Sigmoid colon (tissue), 7 donors: ENCODE data around the gene DDX20. TPM values are rescaled to one million over a fixed set of nuclear protein-coding genes. Genes with fewer than 3 reads are reported as not detected.

Experiments used
- DNase-seq: peaks from one replicate; pipeline ENCODE4 v3.0.0-alpha.2; 2019
- H3K27ac ChIP-seq, 4 donors: fragments of 200-600 bp; sonication (generic); one replicate each; pipeline ENCODE4 v1.5.1; 2016 to 2019; ENCODE audit warnings: mild to moderate bottlenecking in 1 of 4
- H3K27me3 ChIP-seq, 3 donors: fragments of 200-600 bp; sonication (generic); one replicate each; pipeline ENCODE4 v1.5.1; 2019; ENCODE audit warnings: mild to moderate bottlenecking in 1 of 3
- H3K36me3 ChIP-seq, 4 donors: fragments of 200-600 bp; sonication (generic); one replicate each; pipeline ENCODE4 v1.5.1; 2016 to 2019
- H3K4me1 ChIP-seq, 4 donors: fragments of 200-600 bp; sonication (generic); one replicate each; pipeline ENCODE4 v1.5.1; 2017 to 2019
- H3K4me3 ChIP-seq, 4 donors: fragments of 200-600 bp; sonication (generic); one replicate each; pipeline ENCODE4 v1.5.1; 2017 to 2019; ENCODE audit warnings: mild to moderate bottlenecking in 2 of 4, moderate library complexity in 1 of 4
- H3K9me3 ChIP-seq, 4 donors: fragments of 200-600 bp in 3 of 4; sonication (generic) in 3 of 4; one replicate each; pipeline versions ENCODE4 v1.5.1 to v1.6.1; 2013 to 2019
- CTCF ChIP-seq, 4 experiments: fragments of 450-650 bp in 3 of 4; fragments of 200-600 bp in 1 of 4; IDR thresholded peaks; one replicate each; pipeline ENCODE4 v1.5.1; 2016 to 2019; ENCODE audit warnings: antibody characterized with exemption in 4 of 4, mild to moderate bottlenecking in 3 of 4, moderate library complexity in 2 of 4
- EP300 ChIP-seq, 4 donors: sonication (generic); formaldehyde crosslinking; IDR thresholded peaks; one replicate each; pipeline ENCODE4 v1.6.1; 2017; ENCODE audit warnings: antibody characterized with exemption in 4 of 4
- POLR2A ChIP-seq, 2 donors: fragments of 450-650 bp; IDR thresholded peaks; one replicate each; pipeline ENCODE4 v1.6.1; 2016; ENCODE audit warnings: antibody characterized with exemption in 2 of 2, mild to moderate bottlenecking in 2 of 2, moderate library complexity in 2 of 2
- POLR2AphosphoS5 ChIP-seq, 4 donors: sonication (generic); formaldehyde crosslinking; IDR thresholded peaks; one replicate each; pipeline ENCODE4 v1.6.1; 2017; ENCODE audit warnings: antibody characterized with exemption in 4 of 4
- WGBS, 2 donors: extraction: QIAGEN DNeasy Blood & Tissue Kit; methylation state at CpG; one replicate each; pipeline ENCODE4 v1.1.7; 2013; 5-methylcytosine and 5-hydroxymethylcytosine counted together
- intact Hi-C: fragments of 100-400 bp; cut with DNase I; formaldehyde crosslinking; loops from one replicate; pipeline ENCODE4 v1.15.1; 2023
- polyA plus RNA-seq, 3 donors: library from polyadenylated mRNA; stranded (reverse); fragments of 200-250 nt; gene quantifications; one replicate each; pipeline ENCODE4 v1.2.3, GENCODE V29; 2013
- total RNA-seq, 4 donors: library from RNA; depleted of rRNA; stranded (reverse); fragments of >200 nt; gene quantifications; one replicate each; pipeline ENCODE4 v1.1.0, GENCODE V29; 2016
- donor health status: healthy with polysubstance abuse.
- donor health status: Bipolar disorder and iron deficiency.
- donor health status: healthy.

Gene DDX20
- total and polyA plus RNA-seq, 7 donors = 2.3 to 30.9 (median 18.7) TPM

DNA sequence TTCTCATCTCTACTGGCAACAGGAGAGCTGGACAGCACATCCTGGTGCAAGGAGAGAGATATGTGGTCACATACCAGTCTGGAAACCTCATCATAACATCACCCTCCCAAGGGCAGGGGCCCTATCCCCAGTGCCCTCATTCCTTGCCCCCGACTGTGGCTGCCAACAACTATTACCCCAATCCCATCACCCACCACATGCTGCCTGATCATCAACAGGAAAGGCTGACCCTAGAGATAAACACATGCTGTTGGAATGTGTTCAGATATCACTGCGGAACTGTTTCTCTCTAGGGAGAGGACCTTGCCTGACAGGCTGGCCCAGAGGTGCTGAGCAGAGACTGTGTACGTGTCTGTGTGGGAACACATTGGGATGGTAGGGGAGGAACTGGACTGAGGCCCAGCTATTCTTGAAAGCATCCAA is 12.0 kb upstream of the DDX20 start:
- no peaks in the 10 kb centered on the region for H3K36me3 ChIP-seq
- H3K4me1 ChIP-seq = peaks cover 0 to 51% (median 32%) of the 10 kb centered on the region in 4 donors
- no peaks in the 10 kb centered on the region for H3K27me3 ChIP-seq
- H3K4me3 ChIP-seq = no peak overlapping the region
- 76 to 80% methylated on average over 3 of the region's 3 CpGs for WGBS, 2 donors
- DNase-seq = no peak
- H3K9me3 ChIP-seq = no peaks in the 10 kb centered on the region
- intact Hi-C loops = no loop called here
- no peak for TF ChIP-seq EP300 (IDR thresholded peaks at IDR 0.05)
- TF ChIP-seq CTCF (IDR thresholded peaks at IDR 0.05) = no peak
- no peak for TF ChIP-seq POLR2AphosphoS5 (IDR thresholded peaks at IDR 0.05)
- no peak for TF ChIP-seq POLR2A (IDR thresholded peaks at IDR 0.05)
- peak overlapping the region in 2 of 4 donors; percentile 24 to 33 for H3K27ac ChIP-seq

DNA sequence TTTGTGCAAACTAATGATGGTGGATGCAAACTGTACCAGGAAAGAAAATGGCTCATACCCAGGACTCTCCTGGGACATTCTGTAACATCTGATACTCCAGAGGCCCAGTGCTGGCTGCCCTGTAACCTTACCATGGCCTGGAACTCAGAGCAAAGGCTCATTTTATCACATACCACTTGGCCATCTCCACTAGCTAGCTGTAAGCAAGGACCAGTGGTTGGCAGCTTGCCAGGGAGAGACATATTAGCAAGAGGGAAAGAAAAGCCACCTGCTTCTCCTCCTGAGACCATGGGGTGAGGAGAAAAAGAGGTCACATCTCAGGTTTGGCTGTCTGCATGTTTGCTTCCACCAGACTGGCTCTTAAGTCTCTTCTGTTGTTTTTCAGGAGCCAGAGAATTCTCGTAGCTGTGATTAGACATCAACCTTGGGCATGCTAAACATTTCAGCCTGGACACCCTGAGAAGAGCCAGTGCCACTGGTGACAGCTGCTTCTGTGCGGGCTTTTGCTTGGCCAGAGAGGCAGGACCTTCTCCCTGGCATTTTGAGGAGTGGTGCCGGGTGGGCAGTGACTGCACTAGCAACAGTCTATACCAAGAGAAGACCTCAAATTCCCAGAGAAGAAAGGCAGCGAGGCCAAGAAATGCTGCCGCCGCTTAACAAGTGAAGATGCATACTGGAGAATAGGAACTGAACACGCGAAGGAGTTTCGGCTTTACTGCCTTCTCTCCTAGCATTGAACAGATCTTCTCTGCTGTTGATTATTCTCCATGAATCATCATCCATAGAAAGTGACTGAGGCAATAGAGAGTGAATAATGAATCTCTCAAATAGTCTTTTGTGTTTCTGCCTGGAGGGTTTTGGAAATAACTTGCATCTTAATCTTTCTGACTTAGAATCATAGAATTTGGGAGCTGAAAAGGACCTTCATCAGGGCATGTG is 9.8 kb upstream of the DDX20 start:
- H3K27me3 ChIP-seq = no peaks in the 10 kb centered on the region
- H3K4me3 ChIP-seq = no peak overlapping the region
- no peaks in the 10 kb centered on the region for H3K9me3 ChIP-seq
- no peaks in the 10 kb centered on the region for H3K36me3 ChIP-seq
- TF ChIP-seq CTCF (IDR thresholded peaks at IDR 0.05) = no peak
- TF ChIP-seq EP300 (IDR thresholded peaks at IDR 0.05) = no peak
- TF ChIP-seq POLR2A (IDR thresholded peaks at IDR 0.05) = no peak
- peak in 3 of 4 donors; percentile 35 to 76 (median 74) for TF ChIP-seq POLR2AphosphoS5 (IDR thresholded peaks at IDR 0.05)
- DNase-seq = peak; percentile 81
- H3K27ac ChIP-seq = peak overlapping the region in 3 of 4 donors; percentile 61 to 77 (median 75)
- H3K4me1 ChIP-seq = peaks cover 0 to 57% (median 32%) of the 10 kb centered on the region in 4 donors
- intact Hi-C loops = loop anchor here (5.0 kb wide), 1 partner anchor 134 kb away; no protein-coding TSS in a partner anchor
- WGBS, 2 donors = 91 to 95% methylated on average over 9 of the region's 9 CpGs

DNA sequence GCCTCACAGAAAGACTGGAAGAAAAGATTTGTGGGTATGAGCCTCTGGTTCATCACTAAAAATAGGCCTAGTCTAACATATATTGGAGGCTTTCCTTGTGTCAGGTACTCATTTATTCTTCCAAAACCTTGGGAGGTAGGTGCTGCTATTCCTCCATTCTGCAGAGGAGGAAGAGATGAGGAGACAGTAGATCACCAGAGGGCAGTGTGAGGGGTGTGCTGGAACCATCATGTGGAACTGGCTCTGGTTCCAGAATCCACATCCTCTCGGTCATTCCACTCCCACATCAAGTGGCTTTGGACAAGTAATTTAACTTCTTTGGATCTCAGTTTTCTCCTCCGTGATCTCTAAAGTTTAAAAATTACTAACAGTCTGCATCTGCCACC is 9.1 kb upstream of the DDX20 start:
- Histone ChIP-seq H3K4me3 (no peak overlapping the region), H3K36me3 (no peaks in the 10 kb centered on the region), H3K9me3 (no peaks in the 10 kb centered on the region), H3K4me1 (peaks cover 0 to 64% (median 37%) of the 10 kb centered on the region in 4 donors), H3K27ac (peak overlapping the region in 3 of 4 donors; percentile 61 to 77 (median 75)), H3K27me3 (no peaks in the 10 kb centered on the region)
- TF ChIP-seq POLR2AphosphoS5 (IDR thresholded peaks at IDR 0.05) (no peak), CTCF (IDR thresholded peaks at IDR 0.05) (no peak), POLR2A (IDR thresholded peaks at IDR 0.05) (no peak), EP300 (IDR thresholded peaks at IDR 0.05) (no peak)
- intact Hi-C loops = loop anchor here (5.0 kb wide), 1 partner anchor 134 kb away; no protein-coding TSS in a partner anchor
- 79 to 81% methylated on average over 2 of the region's 2 CpGs for WGBS, 2 donors
- no peak for DNase-seq

- H3K4me3 ChIP-seq = no peak overlapping the region
- TF ChIP-seq CTCF (IDR thresholded peaks at IDR 0.05) = peak in 3 of 4 experiments; percentile 42 to 48 (median 42)
- no peak for TF ChIP-seq POLR2AphosphoS5 (IDR thresholded peaks at IDR 0.05)
- H3K27me3 ChIP-seq = no peaks in the 10 kb centered on the region
- 12 to 35% methylated on average over 3 of the region's 3 CpGs for WGBS, 2 donors
- H3K27ac ChIP-seq = peak overlapping the region in 2 of 4 donors; percentile 75 to 77
- no peak for DNase-seq
- no peaks in the 10 kb centered on the region for H3K36me3 ChIP-seq
- intact Hi-C loops = loop anchor here (5.0 kb wide), 1 partner anchor 135 kb away; no protein-coding TSS in a partner anchor
- H3K9me3 ChIP-seq = no peaks in the 10 kb centered on the region
- peaks cover 0 to 69% (median 38%) of the 10 kb centered on the region in 4 donors for H3K4me1 ChIP-seq
Measured at GRCh38 chr1:111747282-111747734, 8.4 kb upstream of the DDX20 start.
